LHCN-M2 (cell line): ENCODE data around the gene C2. TPM values are rescaled to one million over a fixed set of nuclear protein-coding genes. Genes with fewer than 3 reads are reported as not detected.
"Not testable (repeated sequence)": the region's sequence is repeated elsewhere in the genome, so short reads cannot be mapped to it uniquely, and the experiment has no call there.

Experiments used
- DNase-seq: peaks from one replicate; pipeline ENCODE4 v3.0.0-alpha.2; 2012; ENCODE audit warnings: low read depth
- total RNA-seq: library from RNA; depleted of rRNA; stranded (reverse); fragments of >200 nt; gene quantifications from 2 replicates; pipeline ENCODE4 v1.2.3, GENCODE V29; 2014

C2 gene
- total RNA-seq, 1 experiment from 2014 or later, result 0.86 TPM

GRCh38 chr6:31898383-31899011, 29.0 kb upstream of the C2 start:
- peak; percentile 27 for DNase-seq

GRCh38 chr6:31899215-31899614, 28.3 kb upstream of the C2 start:
- DNase-seq, result no peak

GRCh38 chr6:31899882-31900722, 27.4 kb upstream of the C2 start:
- no peak for DNase-seq

- DNase-seq, result no peak
Observed at GRCh38 chr6:31900917-31901414, 26.6 kb upstream of the C2 start.

- peak; percentile 47 for DNase-seq
Observed at GRCh38 chr6:31901415-31901952, 26.0 kb upstream of the C2 start.

- DNase-seq, result peak; percentile 93
Observed at GRCh38 chr6:31901953-31902643, 25.4 kb upstream of the C2 start, which contains the start of gene ZBTB12. ZBTB12 (minus strand) TSS chr6:31902086; CDS start chr6:31901305, 781 bp downstream.

GRCh38 chr6:31903957-31904356, 23.6 kb upstream of the C2 start:
- no peak for DNase-seq

GRCh38 chr6:31905041-31905440, 22.5 kb upstream of the C2 start:
- DNase-seq, result no peak

GRCh38 chr6:31906122-31906521, 21.4 kb upstream of the C2 start:
- DNase-seq, result no peak

GRCh38 chr6:31906727-31907126, 20.8 kb upstream of the C2 start:
- not testable (repeated sequence) for DNase-seq

GRCh38 chr6:31907158-31907813, 20.2 kb upstream of the C2 start:
- peak; percentile 70 for DNase-seq

- DNase-seq, result not testable (repeated sequence)
Observed at GRCh38 chr6:31908255-31908654, 19.3 kb upstream of the C2 start.

- DNase-seq, result peak; percentile 70
Observed at GRCh38 chr6:31908791-31909190, 18.7 kb upstream of the C2 start.

GRCh38 chr6:31909298-31909697, 18.2 kb upstream of the C2 start:
- DNase-seq, result not testable (repeated sequence)

- no peak for DNase-seq
Observed at GRCh38 chr6:31911826-31912585, 15.5 kb upstream of the C2 start.

GRCh38 chr6:31915351-31915750, 12.2 kb upstream of the C2 start:
- DNase-seq, result no peak

GRCh38 chr6:31915756-31916155, 11.8 kb upstream of the C2 start:
- DNase-seq, result no peak

- DNase-seq, result no peak
Observed at GRCh38 chr6:31918069-31918720, 9.3 kb upstream of the C2 start.

GRCh38 chr6:31919624-31920303, 7.8 kb upstream of the C2 start:
- no peak for DNase-seq
